ENCODE measurements around the gene ITPR1.
A peak's percentile ranks its signal among the peaks of the same experiment; 100 is the strongest.

Gene ITPR1

GRCh38 chr3:4829031-4829394 lies 335.9 kb downstream of the ITPR1 start:
- DNase-seq (ENCODE audit: low spot score): no peak

DNA sequence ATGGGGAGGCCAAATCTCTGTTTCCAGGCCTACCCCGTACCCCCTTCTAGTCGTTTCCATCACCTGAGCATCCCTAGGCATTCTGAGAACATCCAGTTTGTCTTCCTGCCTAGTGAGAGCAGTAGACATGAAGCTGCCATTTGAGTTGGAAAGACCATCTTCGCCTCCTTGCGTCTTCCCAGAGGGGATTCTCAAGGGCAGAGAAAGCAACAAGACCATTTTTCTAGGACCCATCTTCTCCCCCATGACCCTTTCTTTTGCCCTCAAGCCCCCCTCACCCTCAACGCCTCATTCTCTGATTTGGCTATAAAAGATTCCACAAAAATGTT lies 337.4 kb downstream of the ITPR1 start:
- no peak for DNase-seq (ENCODE audit: low spot score)

- no peak for DNase-seq (ENCODE audit: low spot score)
Observed at GRCh38 chr3:4831580-4831950, 338.4 kb downstream of the ITPR1 start.

DNA sequence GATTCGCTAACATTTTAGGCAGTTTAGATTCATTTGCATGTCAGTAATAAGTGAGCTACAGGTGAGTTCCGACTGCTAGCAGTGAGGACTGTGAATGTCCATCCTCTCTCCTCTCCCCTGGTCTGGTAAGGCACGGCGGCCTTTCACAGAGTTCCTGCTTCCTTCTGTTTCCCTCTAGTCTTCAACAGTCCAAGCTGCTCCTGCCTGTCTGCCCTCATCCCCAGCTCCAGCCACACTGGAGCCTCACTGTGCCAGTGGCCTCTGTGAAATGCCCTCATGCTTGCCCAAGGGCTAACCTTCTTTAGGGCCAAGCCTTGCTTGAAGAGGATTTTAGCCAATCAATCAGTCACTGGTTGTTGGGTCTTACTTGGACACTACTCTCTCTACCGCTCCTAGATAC lies 340.3 kb downstream of the ITPR1 start:
- DNase-seq (ENCODE audit: low spot score): no peak

DNA sequence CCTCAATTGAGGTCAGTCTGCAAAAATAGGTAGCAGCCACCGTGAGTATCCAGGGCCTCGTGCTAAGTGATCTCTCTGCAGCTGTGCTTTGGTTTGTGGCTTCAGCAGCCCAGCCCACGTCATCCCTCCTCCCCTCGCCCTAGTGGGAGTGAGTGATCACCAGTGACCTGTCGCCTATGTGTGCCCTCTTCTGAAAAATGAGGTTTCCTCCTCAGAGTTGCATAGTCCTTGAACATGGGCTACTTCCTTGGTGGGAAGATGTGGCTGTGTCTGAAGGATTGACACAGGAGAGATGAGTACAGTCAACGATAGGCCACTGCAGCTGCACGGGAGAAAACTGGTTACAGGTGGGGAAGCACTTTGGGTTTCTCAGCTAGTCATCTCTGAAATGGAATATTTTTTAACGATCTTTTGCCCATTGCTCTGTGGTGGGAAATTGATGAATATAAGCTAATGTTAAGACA lies 341.3 kb downstream of the ITPR1 start:
- DNase-seq (ENCODE audit: low spot score): no peak

DNA sequence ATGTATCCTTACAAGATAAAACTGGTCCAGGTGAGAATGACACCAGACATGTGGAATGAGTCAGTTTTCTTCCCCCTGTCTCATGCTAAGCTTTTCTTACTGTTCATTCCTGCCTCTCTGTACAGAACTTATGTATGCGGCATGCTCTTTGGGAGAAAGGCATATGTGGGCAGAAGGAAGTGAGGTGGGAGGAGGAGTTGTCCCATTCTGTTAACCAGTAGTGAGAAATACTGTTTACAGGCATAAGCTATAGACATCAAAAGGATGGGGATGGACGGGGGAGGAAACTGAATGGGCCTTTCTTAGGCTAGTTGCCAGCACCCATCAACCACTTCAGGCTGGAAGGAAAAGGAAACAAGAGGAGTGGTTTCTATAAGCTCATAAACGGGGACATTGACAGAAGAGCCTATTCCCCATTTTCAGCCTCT lies 342.5 kb downstream of the ITPR1 start:
- no peak for DNase-seq (ENCODE audit: low spot score)

DNA sequence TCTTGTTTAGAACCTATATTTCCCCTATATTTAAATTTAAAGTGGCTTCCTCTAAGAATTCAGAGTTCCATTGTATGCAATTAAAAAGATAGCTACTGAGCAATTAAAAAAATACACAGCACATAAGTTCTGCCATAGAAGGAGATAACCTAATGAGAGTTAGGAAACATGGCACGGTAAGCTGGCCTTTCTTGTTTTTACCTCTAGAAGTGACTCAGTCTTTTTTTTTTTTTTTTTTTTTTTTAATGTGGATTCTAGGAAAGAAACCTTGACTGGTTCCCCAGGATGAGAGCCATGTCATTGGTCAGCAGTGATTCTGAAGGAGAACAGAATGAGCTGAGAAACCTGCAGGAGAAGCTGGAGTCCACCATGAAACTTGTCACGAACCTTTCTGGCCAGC lies 343.4 kb downstream of the ITPR1 start:
- DNase-seq (ENCODE audit: low spot score): no peak

DNA sequence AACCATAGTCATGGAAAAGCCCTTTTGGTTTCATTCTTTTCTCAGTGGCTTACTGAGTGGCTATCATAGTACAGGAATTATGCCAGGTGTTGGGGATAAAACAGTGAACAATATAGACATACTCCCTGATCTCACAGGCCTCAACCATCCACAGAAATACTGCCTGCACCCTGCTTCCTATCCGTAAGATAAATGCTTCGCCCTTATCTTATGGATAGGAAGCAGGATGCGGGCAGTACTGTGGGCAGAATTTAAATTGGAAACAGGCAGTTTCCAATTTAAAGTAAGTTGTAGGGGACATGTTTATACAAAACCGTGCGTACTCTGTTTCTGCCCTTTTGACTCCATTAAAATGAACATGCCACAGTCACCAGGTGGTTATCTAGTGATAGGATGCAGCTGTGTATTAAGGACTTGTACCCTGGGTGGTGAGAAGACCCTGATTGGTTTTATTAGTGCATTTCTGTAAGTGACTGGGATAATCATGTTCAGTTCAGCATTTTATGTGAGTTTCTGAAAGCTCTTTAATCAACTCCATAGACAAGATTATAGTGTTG lies 344.3 kb downstream of the ITPR1 start:
- DNase-seq (ENCODE audit: low spot score): no peak

DNA sequence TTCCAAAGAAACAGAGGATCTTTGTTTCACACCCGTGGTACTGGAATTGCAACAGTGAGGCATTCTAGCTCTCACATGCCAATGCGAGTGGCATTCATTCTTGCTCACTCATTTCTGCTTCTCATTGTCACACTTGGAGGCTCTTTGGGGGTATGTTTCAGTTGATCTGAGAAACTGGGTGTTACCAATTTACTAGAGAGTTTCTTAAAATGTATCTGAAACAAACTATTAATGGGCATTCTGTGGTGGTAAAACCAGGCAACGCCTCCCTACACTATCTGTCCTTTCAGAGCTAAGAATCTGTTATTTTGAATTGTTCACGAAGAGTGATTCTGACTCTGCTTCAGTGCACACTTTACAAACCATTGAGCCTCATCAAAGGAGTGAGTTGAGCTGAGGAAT lies 345.5 kb downstream of the ITPR1 start:
- DNase-seq (ENCODE audit: low spot score): no peak

GRCh38 chr3:4839278-4839677 lies 346.1 kb downstream of the ITPR1 start:
- no peak for DNase-seq (ENCODE audit: low spot score)

DNA sequence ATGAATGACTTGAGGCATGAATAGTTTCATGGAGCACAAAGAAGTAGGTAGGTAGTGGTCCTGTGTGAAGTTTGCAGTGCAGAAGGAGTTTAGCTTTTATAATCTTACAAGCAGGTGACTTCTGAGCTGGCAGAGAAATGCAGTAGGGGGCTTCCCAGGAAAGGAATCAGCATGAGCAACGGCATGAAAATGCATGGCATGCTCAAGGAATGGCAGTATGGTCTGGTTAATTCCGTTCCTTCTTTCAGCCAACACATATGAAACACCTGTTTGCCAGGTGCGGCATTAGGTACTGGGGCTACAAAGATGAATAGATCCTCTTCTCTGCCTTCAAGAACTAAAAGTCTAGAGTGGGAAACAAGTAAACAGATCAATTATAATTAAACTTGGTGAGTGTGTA lies 348.1 kb downstream of the ITPR1 start:
- no peak for DNase-seq (ENCODE audit: low spot score)

- DNase-seq (ENCODE audit: low spot score): no peak
Observed at GRCh38 chr3:4841776-4842440, 348.8 kb downstream of the ITPR1 start.

DNA sequence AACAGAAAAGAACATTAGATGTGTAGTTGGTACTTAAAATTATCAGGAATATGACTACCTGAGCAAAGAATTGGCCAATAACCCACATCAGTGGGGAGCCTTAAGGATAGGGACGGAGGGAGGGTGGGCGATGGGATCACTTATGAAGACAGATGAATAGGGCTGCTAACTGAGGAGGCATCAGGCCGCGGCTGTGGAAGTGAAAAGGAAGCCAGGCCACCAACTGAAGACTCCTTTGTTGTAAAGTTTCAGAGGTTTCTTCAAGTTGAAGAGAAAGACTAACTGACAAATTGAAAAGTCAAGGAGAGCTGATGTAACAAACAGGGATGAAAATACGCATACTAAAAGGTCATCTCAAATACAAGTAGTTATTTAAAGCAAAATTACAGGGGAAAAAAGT lies 350.5 kb downstream of the ITPR1 start:
- DNase-seq (ENCODE audit: low spot score): no peak

GRCh38 chr3:4845882-4846281 lies 352.7 kb downstream of the ITPR1 start:
- no peak for DNase-seq (ENCODE audit: low spot score)

- no peak for DNase-seq (ENCODE audit: low spot score)
Observed at GRCh38 chr3:4846543-4846942, 353.4 kb downstream of the ITPR1 start.

DNA sequence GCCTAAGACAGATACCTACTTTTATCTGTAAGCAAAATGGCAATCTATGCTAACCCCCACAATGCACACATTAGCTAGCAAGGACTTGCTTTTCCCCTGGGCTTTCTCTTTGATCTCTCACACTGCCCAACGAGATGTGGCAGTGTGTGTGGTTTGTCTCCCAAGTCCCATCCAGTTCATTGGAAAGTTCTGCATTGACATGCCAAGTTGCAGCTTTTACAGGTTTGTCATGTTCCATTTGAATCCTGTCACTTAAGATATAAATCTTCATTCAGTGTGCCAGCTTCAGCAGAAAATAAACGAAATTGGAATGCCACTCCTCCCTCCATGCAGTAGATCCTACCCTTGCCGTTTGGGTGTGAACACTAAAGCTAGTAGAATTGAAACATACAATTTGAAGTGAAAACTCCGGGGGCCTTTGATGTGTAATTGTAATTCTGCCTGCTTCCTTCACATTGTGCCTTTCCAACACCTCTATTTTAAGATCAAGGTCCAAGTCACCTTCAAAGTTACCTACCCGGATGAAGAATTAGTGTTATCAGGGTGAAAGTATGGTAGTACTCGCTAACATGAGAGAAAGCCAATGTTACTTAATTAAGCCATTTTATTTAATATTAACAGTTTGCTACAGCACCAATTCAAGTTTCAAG lies 355.2 kb downstream of the ITPR1 start:
- no peak for DNase-seq (ENCODE audit: low spot score)

- DNase-seq (ENCODE audit: low spot score): no peak
Observed at GRCh38 chr3:4849136-4849535, 356.0 kb downstream of the ITPR1 start.

- no peak for DNase-seq (ENCODE audit: low spot score)
Observed at GRCh38 chr3:4849739-4850138, 356.6 kb downstream of the ITPR1 start.

- no peak for DNase-seq (ENCODE audit: low spot score)
Observed at GRCh38 chr3:4850211-4850927, 357.2 kb downstream of the ITPR1 start.

GRCh38 chr3:4850928-4851265 lies 357.7 kb downstream of the ITPR1 start:
- no peak for DNase-seq (ENCODE audit: low spot score)

DNA sequence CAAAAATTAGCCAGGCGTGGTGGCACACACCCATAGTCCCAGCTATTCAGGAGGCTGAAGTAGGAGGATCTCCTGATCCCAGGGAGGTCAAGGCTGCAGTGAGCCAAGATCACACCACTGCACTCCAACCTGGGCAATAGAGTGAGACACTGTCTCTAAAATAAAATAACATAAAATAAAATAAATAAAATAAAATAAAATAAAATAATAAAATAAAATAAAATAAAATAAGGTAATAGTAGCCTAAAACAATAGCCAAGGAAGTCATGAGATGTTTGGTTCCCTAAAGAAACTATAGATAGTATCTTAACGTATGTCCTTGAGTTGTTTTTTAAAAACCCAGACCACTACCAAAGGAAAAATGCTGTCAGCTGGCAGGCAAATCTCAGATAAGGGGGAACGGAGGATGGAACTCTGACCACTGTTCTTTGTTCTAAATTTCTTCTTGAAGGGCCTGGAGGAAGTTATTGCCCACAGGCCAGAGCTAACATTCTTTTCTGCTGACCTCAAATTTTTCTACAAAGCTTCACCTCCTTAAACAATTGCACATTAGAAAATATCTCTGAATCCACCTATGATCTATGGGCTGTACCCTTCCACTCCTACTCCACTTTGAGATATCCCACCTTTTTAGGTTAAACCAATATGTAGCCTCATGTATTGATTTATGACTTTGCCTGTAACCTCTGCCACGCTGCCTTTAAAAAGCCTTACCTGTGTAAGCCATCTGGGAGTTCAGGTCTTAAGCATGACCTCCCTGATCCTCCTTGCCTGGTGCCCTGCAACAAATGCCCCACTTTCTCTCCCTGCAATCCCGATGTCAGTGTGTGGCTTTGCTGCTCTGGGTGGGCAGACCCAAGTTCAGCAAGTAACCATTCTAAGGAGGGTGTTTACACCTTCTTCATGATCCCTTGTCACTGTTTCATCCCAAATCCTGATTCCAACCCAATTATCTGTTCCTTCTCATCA lies 359.9 kb downstream of the ITPR1 start:
- DNase-seq (ENCODE audit: low spot score): no peak

DNA sequence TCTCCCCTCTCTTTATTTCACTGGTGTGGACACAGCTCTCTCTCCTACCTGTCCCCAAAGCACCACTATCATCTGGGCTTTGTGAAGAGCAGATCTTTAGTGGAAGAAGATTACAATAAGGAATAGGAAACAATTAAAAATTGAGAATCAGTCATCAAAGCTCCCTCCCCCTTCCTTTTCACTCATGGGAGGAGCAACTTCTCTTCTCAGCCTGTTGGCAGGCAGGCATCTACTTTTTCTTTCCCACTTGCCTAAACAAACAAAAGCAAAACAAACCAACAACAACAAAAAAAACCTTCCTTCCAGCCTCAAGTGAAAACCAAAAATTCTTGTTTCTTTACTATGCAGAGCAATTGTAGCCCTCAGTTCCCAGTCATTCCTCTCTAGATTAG lies 360.6 kb downstream of the ITPR1 start:
- DNase-seq (ENCODE audit: low spot score): peak; percentile 14
